HG02884 (cell line): ENCODE data around the gene KBTBD12.
"Not testable (repeated sequence)": the region's sequence is repeated elsewhere in the genome, so short reads cannot be mapped to it uniquely, and the experiment has no call there.

Experiments
- ATAC-seq: cut with Tn5 transposase; IDR thresholded peaks from one replicate; pipeline ENCODE4 v1.9.1; 2021; ENCODE audit warnings: mild to moderate bottlenecking, moderate library complexity; ENCODE audit not compliant: unreplicated experiment

Gene KBTBD12

GRCh38 chr3:127903611-127904375, 11.2 kb upstream of the KBTBD12 start:
- ATAC-seq: no peak

GRCh38 chr3:127905556-127905955, 9.5 kb upstream of the KBTBD12 start:
- no peak for ATAC-seq

DNA sequence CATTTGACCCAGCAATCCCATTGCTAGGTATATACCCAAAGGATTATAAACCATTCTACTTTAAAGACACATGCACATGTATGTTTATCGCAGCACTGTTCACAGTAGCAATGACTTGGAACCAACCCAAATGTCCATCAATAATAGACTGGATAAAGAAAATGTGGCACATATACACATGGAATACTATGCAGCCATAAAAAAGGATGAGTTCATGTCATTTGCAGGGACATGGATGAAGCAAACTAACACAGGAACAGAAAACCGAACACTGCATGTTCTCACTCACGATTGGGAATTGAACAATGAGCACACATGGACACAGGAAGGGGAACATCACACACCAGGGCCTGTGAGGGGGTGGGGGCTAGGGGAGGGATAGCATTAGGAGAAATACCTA, 8.4 kb upstream of the KBTBD12 start:
- ATAC-seq: not testable (repeated sequence)

DNA sequence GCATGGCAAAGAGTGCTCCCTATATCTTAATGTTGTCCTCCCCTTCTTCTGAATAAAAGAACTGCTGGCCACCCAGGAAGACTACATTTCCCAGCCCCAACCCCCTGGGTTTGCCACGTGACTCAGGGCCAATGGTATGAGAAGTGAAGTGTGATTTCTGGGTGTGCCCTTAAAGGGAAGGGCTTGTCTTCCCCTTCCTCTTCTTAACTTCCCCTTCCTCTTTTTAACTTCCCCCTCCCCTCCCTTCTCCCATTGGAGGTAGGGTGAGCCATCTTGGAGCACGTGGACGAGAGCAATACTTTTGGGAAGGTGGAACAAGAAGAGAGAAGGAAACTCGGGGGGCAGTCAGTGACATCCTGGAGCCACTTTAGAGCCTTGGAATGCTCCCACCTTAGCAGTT, 6.8 kb upstream of the KBTBD12 start:
- ATAC-seq: no peak

- no peak for ATAC-seq
These were observed 6.1 kb upstream of the KBTBD12 start for GRCh38 chr3:127908951-127909350.

DNA sequence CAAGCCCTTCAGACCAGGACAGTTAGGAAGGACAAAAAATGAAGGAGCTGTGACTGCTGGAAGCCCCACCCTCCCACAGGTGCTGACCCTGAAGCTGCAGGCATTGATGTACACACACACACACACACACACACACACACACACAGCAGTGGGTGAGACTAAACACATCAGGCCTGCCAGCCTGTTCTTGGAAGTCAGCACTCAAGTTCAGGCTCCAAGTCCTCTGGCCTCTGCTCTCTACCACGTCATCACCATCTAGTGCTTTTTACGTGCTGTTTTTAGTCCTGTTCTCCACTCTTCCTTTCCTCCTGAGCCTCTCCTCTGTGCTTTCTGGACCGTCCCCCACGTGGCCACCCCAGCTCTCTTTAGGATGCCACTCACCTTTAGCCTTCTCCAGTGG, 5.4 kb upstream of the KBTBD12 start:
- no peak for ATAC-seq

- ATAC-seq: no peak
These were observed 3.6 kb upstream of the KBTBD12 start for GRCh38 chr3:127911421-127911931.

- not testable (repeated sequence) for ATAC-seq
These were observed 1.2 kb upstream of the KBTBD12 start for GRCh38 chr3:127913841-127914240.

GRCh38 chr3:127914584-127914983, 448 bp upstream of the KBTBD12 start:
- no peak for ATAC-seq

GRCh38 chr3:127915937-127916493, 983 bp downstream of the KBTBD12 start:
- no peak for ATAC-seq

DNA sequence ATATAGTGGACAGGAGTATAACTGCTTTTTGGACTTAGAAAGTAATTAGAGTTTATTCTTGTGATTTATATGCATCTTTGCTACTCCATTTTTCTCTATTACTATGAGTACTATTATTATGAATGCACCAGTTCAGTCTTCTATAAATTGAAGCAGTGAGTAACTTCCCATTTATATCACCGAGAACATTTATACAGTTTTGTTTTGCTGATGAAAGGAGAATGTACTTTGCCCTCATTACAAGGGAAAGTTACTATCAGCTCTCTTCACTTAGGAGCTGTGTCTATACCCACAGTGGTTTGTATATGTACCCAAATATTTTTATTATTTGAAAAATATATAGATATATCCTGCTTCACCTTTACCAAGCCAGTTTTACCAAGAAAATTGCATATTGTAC, 5.7 kb downstream of the KBTBD12 start:
- ATAC-seq: no peak

DNA sequence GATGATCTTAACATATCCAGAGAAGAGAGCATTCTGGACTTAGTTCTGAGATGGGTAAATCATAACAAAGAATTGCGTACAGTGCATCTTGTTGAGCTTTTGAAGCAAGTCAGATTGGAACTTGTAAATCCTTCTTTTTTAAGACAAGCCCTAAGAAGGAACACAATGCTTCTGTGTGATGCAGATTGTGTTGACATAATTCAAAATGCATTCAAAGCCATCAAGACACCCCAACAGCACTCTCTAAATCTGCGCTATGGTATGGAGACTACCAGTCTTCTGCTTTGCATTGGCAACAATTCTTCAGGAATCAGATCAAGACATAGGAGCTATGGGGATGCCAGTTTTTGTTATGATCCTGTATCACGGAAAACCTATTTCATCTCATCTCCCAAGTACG, 8.6 kb downstream of the KBTBD12 start:
- ATAC-seq: no peak

DNA sequence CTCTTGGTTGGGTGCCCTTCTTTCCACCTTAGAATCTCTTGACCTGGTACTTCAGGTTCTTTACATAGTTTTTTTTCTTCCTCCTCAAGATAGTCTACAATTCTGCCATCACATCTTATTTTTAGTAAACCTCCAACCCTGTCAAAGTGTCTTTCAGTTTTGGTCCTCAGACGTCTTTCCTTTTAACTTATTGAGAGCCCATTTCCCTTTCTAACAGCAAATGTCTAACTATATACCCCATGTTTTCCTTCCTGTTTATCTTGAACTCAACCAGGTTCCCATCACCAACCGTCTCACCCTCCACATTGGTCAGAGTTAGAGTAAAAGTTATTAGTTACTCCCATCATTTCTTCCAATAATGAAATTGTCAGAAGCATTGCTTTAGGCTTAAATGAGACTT, 10.4 kb downstream of the KBTBD12 start:
- ATAC-seq: no peak

- no peak for ATAC-seq
These were observed 13.0 kb downstream of the KBTBD12 start for GRCh38 chr3:127927829-127928604.

- no peak for ATAC-seq
These were observed 14.9 kb downstream of the KBTBD12 start for GRCh38 chr3:127929818-127930413.

DNA sequence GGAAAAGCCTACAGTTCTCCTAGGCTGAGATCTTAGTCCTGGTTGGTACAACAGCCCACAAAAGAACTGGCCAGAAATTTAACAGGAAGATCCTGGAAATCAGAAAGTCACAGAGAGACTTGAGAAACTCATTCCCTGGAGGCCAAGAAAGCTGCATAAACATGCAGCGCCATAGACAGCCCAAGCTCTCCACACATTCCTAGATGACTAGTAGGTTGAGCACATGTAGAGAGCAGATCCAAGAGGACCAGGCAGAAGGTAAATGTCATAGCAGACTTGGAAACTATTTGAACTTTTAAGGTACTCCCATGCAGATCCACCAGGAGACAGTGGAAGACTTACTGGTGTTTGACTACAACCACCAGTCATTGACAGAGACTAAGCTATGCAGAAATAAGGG, 18.4 kb downstream of the KBTBD12 start:
- no peak for ATAC-seq

DNA sequence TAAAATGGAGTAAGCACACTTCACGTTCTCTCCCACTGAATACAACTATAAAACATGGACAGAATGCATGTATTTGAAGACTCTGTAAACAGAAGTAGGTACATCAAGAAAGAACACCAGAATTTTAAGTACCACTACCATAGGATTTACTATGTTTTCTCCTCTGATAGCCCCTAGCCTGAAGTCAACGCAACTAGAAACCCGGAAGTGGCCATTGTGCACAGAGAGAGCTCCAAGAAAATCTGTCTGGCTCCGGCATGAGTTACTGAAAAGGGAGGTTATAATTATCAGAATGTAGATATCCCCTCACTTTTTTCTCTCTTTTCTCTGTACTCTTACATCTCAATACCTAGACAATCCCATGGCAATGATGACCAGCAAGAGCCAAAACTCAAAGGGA, 23.8 kb downstream of the KBTBD12 start:
- ATAC-seq: no peak

- ATAC-seq: no peak
These were observed 25.1 kb downstream of the KBTBD12 start for GRCh38 chr3:127940116-127940515.

DNA sequence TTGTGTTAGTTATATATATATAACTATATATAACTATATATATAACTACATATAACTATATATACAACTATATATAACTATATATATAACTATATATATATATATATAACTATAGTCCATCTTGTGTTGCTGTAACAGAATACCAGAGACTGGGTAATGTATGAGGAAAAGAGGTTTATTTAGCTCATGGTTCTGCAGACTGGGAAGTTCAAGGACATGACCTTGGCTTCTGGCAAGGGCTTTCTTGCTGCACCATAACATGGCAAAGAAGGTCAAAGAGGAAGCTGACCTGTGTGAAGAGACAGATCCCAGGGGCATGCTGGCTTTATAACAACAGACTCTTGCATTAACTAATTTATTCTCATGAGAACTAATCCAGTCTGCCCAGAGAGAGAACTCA, 27.6 kb downstream of the KBTBD12 start:
- ATAC-seq: no peak

- no peak for ATAC-seq
These were observed 33.2 kb downstream of the KBTBD12 start for GRCh38 chr3:127948211-127948610.

- no peak for ATAC-seq
These were observed 34.5 kb downstream of the KBTBD12 start for GRCh38 chr3:127949446-127950055.
